BLaER1 treated with 17β-estradiol and CSF1 and Interleukin-3, amounts not matched to agents 10 nM and 100 nM (cell line): ENCODE results near the gene RAF1.
"Not testable (repeated sequence)": the region's sequence is repeated elsewhere in the genome, so short reads cannot be mapped to it uniquely, and the experiment has no call there.

Source experiments
- H3K27ac ChIP-seq, 11 experiments: shearing (Covaris generic); formaldehyde crosslinking; 2 replicates each; pipeline ENCODE4 v1.8.1; 2022
- H3K27me3 ChIP-seq, 11 experiments: shearing (Covaris generic); formaldehyde crosslinking; 2 replicates each; pipeline ENCODE4 v1.8.1; 2022
- H3K36me3 ChIP-seq, 11 experiments: shearing (Covaris generic); formaldehyde crosslinking; 2 replicates each; pipeline ENCODE4 v1.8.1; 2022
- H3K4me1 ChIP-seq, 10 experiments: shearing (Covaris generic); formaldehyde crosslinking; 2 replicates each; pipeline ENCODE4 v1.8.1; 2022
- H3K4me2 ChIP-seq, 11 experiments: shearing (Covaris generic); formaldehyde crosslinking; 2 replicates each; pipeline ENCODE4 v1.8.1; 2022
- H3K4me3 ChIP-seq, 10 experiments: shearing (Covaris generic); formaldehyde crosslinking; 2 replicates each; pipeline ENCODE4 v1.8.1; 2022
- H3K9ac ChIP-seq, 11 experiments: shearing (Covaris generic); formaldehyde crosslinking; 2 replicates each; pipeline ENCODE4 v1.8.1; 2022
- H3K9me3 ChIP-seq, 11 experiments: shearing (Covaris generic); formaldehyde crosslinking; replicated peaks in 1 of 11; 2 replicates each; pipeline ENCODE4 v1.8.1; 2022
- H4K20me1 ChIP-seq, 11 experiments: shearing (Covaris generic); formaldehyde crosslinking; 2 replicates each; pipeline ENCODE4 v1.8.1; 2022
- Cebpa-rat ChIP-seq, 11 experiments: shearing (Covaris generic); IDR thresholded peaks; 2 replicates each; pipeline ENCODE4 v1.8.1; 2022

RAF1 gene

DNA sequence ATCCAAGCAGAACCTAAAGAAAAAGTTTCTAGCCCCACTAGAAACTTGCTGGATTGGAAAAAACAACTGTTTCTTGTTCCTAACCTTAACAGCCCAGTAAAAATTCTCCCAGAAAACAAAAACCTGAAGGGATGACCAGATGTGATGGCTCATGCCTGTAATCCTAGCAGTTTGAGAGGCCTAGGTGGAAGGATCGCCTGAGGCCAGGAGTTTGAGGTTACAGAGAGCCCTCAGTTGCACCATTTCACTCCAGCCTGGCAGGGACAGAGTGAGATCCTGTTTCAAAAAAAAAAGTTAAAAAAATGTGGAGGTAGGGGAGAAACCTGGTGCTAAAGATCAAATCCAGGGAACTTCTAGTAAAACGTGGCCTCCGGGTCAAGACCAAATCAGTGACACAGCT lies 38.6 kb upstream of the RAF1 start:
- Histone ChIP-seq H3K36me3 (no peaks in the 10 kb centered on the region), H3K4me3 (no peak overlapping the region), H3K4me2 (no peak overlapping the region), H3K9me3 (no peaks in the 10 kb centered on the region), H4K20me1 (no peaks in the 10 kb centered on the region; a peak in 1 of 22 replicates), H3K27ac (no peak overlapping the region), H3K4me1 (peaks cover 3 to 15% (median 11%) of the 10 kb centered on the region in 10 experiments; a peak in 17 of 20 replicates), H3K27me3 (no peaks in the 10 kb centered on the region), H3K9ac (no peak overlapping the region)
- no peak for TF ChIP-seq Cebpa-rat (IDR thresholded peaks at IDR 0.05)

DNA sequence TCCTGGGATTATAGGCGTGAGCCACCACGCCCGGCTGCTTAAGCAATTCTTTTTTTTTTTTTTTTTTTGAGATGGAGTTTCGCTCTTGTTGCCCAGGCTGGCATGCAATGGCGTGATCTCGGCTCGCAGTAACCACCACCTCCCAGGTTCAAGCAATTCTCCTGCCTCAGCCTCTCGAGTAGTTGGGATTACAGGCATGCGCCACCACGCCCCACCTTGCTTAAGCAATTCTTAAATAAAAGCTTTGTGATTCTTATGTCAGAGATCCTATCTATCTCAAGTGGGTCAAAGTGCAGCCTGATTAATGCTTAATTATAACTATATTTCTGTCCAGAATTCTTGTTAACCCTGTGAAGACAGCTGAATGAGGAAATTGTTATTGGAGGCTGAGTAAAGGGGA lies 37.7 kb upstream of the RAF1 start:
- not testable (repeated sequence) for H4K20me1 ChIP-seq, H3K36me3 ChIP-seq, H3K4me3 ChIP-seq, H3K27ac ChIP-seq, H3K9me3 ChIP-seq, H3K27me3 ChIP-seq, H3K9ac ChIP-seq, H3K4me2 ChIP-seq
- H3K4me1 ChIP-seq = peaks cover 0 to 14% (median 11%) of the 10 kb centered on the region in 10 experiments; a peak in 18 of 20 replicates

GRCh38 chr3:12700800-12701199 lies 36.9 kb upstream of the RAF1 start:
- no peak overlapping the region for H3K27ac ChIP-seq
- H3K4me1 ChIP-seq = peaks cover 4 to 16% (median 5%) of the 10 kb centered on the region in 10 experiments; a peak in 19 of 20 replicates
- no peaks in the 10 kb centered on the region; a peak in 1 of 22 replicates for H4K20me1 ChIP-seq
- H3K4me3 ChIP-seq = no peak overlapping the region
- no peak for TF ChIP-seq Cebpa-rat (IDR thresholded peaks at IDR 0.05)
- no peak overlapping the region for H3K4me2 ChIP-seq
- H3K9ac ChIP-seq = no peak overlapping the region
- H3K36me3 ChIP-seq = no peaks in the 10 kb centered on the region
- no peaks in the 10 kb centered on the region for H3K9me3 ChIP-seq
- no peaks in the 10 kb centered on the region for H3K27me3 ChIP-seq

DNA sequence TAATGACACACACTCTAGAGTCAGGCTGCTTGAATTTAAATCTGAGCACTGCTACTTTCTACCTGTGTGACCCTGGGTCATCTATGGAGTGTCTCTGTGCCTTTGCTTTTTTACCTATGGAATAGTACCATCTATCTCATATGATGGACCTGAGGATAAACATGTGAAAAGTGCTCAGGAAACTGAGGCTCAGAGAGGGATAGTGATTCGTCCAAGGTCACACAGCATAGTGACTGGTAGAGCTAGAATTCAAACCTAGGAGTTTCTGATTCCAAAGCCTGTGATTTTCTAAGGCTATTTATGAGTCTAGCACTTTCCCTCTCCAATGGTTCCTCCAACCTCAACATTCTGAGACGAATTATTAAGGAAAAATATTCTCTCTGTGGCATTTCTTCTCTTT lies 32.0 kb upstream of the RAF1 start:
- TF ChIP-seq Cebpa-rat (IDR thresholded peaks at IDR 0.05) = no peak
- H3K27ac ChIP-seq = no peak overlapping the region; a peak in 1 of 22 replicates
- H3K4me3 ChIP-seq = no peak overlapping the region
- H4K20me1 ChIP-seq = no peaks in the 10 kb centered on the region
- no peaks in the 10 kb centered on the region for H3K27me3 ChIP-seq
- H3K4me2 ChIP-seq = peak overlapping the region in 4 of 11 experiments; percentile 19 to 63 (median 44); a peak in 5 of 22 replicates
- H3K9ac ChIP-seq = no peak overlapping the region
- H3K4me1 ChIP-seq = peaks cover 0 to 17% (median 6%) of the 10 kb centered on the region in 10 experiments; a peak in 11 of 20 replicates
- no peaks in the 10 kb centered on the region for H3K9me3 ChIP-seq
- no peaks in the 10 kb centered on the region for H3K36me3 ChIP-seq

- H3K4me2 ChIP-seq = no peak overlapping the region
- no peak overlapping the region for H3K9ac ChIP-seq
- H3K27me3 ChIP-seq = no peaks in the 10 kb centered on the region
- 0 out of 22 replicates have a peak, but pooled peaks of 1 of the 11 experiments have one; percentile 13 for TF ChIP-seq Cebpa-rat (IDR thresholded peaks at IDR 0.05)
- no peak overlapping the region for H3K4me3 ChIP-seq
- peaks cover 0 to 17% (median 6%) of the 10 kb centered on the region in 10 experiments; a peak in 11 of 20 replicates for H3K4me1 ChIP-seq
- H3K36me3 ChIP-seq = no peaks in the 10 kb centered on the region
- no peak overlapping the region for H3K27ac ChIP-seq
- no peaks in the 10 kb centered on the region for H3K9me3 ChIP-seq
- H4K20me1 ChIP-seq = no peaks in the 10 kb centered on the region
Measured at GRCh38 chr3:12695112-12695511, 31.2 kb upstream of the RAF1 start.

GRCh38 chr3:12692444-12692843 lies 28.5 kb upstream of the RAF1 start:
- Histone ChIP-seq H3K27me3 (no peaks in the 10 kb centered on the region), H3K36me3 (no peaks in the 10 kb centered on the region), H4K20me1 (no peaks in the 10 kb centered on the region), H3K4me1 (peaks cover 0 to 17% (median 6%) of the 10 kb centered on the region in 10 experiments; a peak in 11 of 20 replicates), H3K27ac (no peak overlapping the region), H3K4me3 (no peak overlapping the region), H3K4me2 (no peak overlapping the region), H3K9ac (no peak overlapping the region), H3K9me3 (no peaks in the 10 kb centered on the region)
- TF ChIP-seq Cebpa-rat (IDR thresholded peaks at IDR 0.05) = no peak

DNA sequence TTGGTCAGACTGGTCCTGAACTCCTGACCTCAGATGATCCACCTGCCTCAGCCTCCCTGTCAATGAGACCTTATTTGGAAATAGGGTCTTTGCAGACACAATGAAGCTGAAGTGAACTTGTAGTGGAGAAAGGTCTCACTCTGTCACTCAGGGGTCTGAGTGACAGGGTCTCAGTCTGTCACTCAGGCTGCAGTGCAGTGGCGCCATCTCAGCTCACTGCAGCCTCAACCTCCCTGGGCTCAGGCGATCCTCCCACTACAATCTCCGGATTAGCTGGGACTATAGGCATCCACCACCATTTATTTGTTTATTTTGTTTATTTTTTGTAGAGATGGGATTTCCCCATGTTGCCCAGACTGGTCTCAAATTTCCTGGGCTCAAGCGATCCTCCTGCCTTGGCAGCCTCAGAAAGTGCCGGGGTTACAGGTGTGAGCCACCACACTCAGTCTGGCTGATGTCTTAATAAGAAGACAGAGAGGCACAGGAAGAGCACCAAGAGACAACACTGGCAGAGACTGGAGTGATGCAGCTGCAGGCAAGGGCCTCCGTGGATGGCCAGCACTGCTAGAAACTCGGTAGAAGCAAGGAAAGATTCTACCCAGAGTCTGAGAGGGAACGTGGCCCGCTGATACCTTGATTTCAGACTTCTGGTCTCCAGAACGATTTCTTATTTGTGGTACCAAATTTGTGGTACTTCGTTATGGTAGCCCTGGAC lies 26.2 kb upstream of the RAF1 start:
- TF ChIP-seq Cebpa-rat (IDR thresholded peaks at IDR 0.05) = no peak
- Histone ChIP-seq H3K27me3 (no peaks in the 10 kb centered on the region), H3K4me1 (peaks cover 0 to 12% (median 2%) of the 10 kb centered on the region in 10 experiments; a peak in 6 of 20 replicates), H3K27ac (no peak overlapping the region), H3K36me3 (no peaks in the 10 kb centered on the region), H3K4me2 (no peak overlapping the region), H3K9ac (no peak overlapping the region), H4K20me1 (no peaks in the 10 kb centered on the region), H3K4me3 (no peak overlapping the region), H3K9me3 (no peaks in the 10 kb centered on the region)

DNA sequence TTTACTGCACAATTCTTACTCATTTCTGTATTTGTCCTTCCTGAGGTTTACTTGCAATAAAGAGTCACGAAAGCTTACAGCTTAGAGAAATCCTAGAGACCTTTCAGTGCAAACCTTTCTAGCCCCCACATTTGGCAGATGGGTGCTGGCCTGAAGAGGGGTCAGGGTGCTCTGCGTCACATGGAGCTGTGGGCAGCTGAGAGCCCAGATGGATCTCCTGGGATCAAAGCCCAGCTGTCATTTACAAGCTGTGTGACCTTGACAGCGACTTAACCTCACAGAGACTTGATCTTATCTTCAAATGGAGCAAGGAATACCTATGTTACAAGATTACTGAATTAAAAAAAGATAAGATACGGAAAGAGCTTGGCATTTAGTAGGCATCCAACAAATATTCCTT lies 24.0 kb upstream of the RAF1 start:
- peaks cover 0 to 27% (median 8%) of the 10 kb centered on the region in 10 experiments; a peak in 16 of 20 replicates for H3K4me1 ChIP-seq
- H3K4me2 ChIP-seq = no peak overlapping the region
- no peaks in the 10 kb centered on the region for H3K27me3 ChIP-seq
- H4K20me1 ChIP-seq = no peaks in the 10 kb centered on the region
- no peak for TF ChIP-seq Cebpa-rat (IDR thresholded peaks at IDR 0.05)
- no peaks in the 10 kb centered on the region for H3K36me3 ChIP-seq
- H3K27ac ChIP-seq = no peak overlapping the region
- peaks cover 0 to 3% (median 0%) of the 10 kb centered on the region in 11 experiments; a peak in 1 of 22 replicates for H3K9me3 ChIP-seq
- H3K9ac ChIP-seq = no peak overlapping the region
- H3K4me3 ChIP-seq = no peak overlapping the region

DNA sequence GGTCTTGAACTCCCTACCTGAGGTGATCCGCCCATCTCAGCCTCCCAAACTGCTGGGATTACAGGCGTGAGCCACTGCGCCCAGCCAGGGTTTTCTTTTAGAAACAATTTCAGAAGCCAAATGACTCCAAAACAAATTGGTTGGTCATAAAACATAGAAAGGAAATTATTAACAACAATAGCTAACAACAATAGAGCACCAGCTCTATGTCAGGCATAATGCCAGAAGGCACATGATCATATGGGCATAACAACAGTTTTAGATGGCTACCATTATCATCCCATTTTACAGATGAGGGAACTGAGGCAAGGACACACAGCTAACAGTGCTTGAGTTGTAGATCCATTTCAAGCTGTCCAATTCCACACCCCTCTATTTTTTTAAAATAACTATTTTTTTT lies 22.2 kb upstream of the RAF1 start:
- Histone ChIP-seq H3K4me1 (peaks cover 0 to 43% (median 25%) of the 10 kb centered on the region in 10 experiments; a peak in 19 of 20 replicates), H3K4me2 (no peak overlapping the region), H3K4me3 (no peak overlapping the region)

More for the DNA sequence above, 22.2 kb upstream of the RAF1 start:
- Histone ChIP-seq H4K20me1 (no peaks in the 10 kb centered on the region), H3K27me3 (no peaks in the 10 kb centered on the region), H3K27ac (no peak overlapping the region), H3K9me3 (peaks cover 0 to 3% (median 0%) of the 10 kb centered on the region in 11 experiments; a peak in 1 of 22 replicates), H3K9ac (no peak overlapping the region), H3K36me3 (no peaks in the 10 kb centered on the region)
- TF ChIP-seq Cebpa-rat (IDR thresholded peaks at IDR 0.05) = no peak
